ENCODE data around the gene SMARCA2. TPM values are rescaled to one million over a fixed set of nuclear protein-coding genes. Genes with fewer than 3 reads are reported as not detected.

The SMARCA2 gene
- total RNA-seq, 1 donor from 2014 or later: 96.2 TPM

GRCh38 chr9:2127486-2127885 is 112.3 kb downstream of the SMARCA2 start:
- Mint-ChIP-seq H3K27ac (no peak overlapping the region), H3K4me3 (no peak overlapping the region), H3K4me1 (peaks cover 18% of the 10 kb centered on the region), H3K27me3 (ENCODE audit: low read depth) (no peaks in the 10 kb centered on the region), H3K9me3 (no peaks in the 10 kb centered on the region), H3K36me3 (peaks cover 29% of the 10 kb centered on the region)
- no peak for DNase-seq (ENCODE audit: low spot score in 2 of 2, unreplicated experiment in 2 of 2)
- TF ChIP-seq CTCF (IDR thresholded peaks at IDR 0.05; ENCODE audit: unreplicated experiment): no peak

GRCh38 chr9:2128141-2128540 is 113.0 kb downstream of the SMARCA2 start:
- H3K4me1 Mint-ChIP-seq: peaks cover 18% of the 10 kb centered on the region
- H3K27ac Mint-ChIP-seq: no peak overlapping the region
- H3K27me3 Mint-ChIP-seq (ENCODE audit: low read depth): no peaks in the 10 kb centered on the region
- H3K9me3 Mint-ChIP-seq: no peaks in the 10 kb centered on the region
- no peak for DNase-seq (ENCODE audit: low spot score in 2 of 2, unreplicated experiment in 2 of 2)
- no peak for TF ChIP-seq CTCF (IDR thresholded peaks at IDR 0.05; ENCODE audit: unreplicated experiment)
- H3K4me3 Mint-ChIP-seq: no peak overlapping the region
- H3K36me3 Mint-ChIP-seq: peaks cover 28% of the 10 kb centered on the region

GRCh38 chr9:2128618-2129017 is 113.5 kb downstream of the SMARCA2 start:
- Mint-ChIP-seq H3K27ac (peak overlapping the region; percentile 63), H3K27me3 (ENCODE audit: low read depth) (no peaks in the 10 kb centered on the region), H3K36me3 (peaks cover 24% of the 10 kb centered on the region), H3K4me3 (no peak overlapping the region), H3K4me1 (peaks cover 18% of the 10 kb centered on the region), H3K9me3 (no peaks in the 10 kb centered on the region)
- no peak for TF ChIP-seq CTCF (IDR thresholded peaks at IDR 0.05; ENCODE audit: unreplicated experiment)
- DNase-seq (ENCODE audit: low spot score in 2 of 2, unreplicated experiment in 2 of 2): no peak

GRCh38 chr9:2130941-2131340 is 115.8 kb downstream of the SMARCA2 start:
- peaks cover 19% of the 10 kb centered on the region for H3K36me3 Mint-ChIP-seq
- no peak overlapping the region for H3K4me3 Mint-ChIP-seq
- no peak for DNase-seq (ENCODE audit: low spot score in 2 of 2, unreplicated experiment in 2 of 2)
- H3K4me1 Mint-ChIP-seq: peaks cover 15% of the 10 kb centered on the region
- no peak for TF ChIP-seq CTCF (IDR thresholded peaks at IDR 0.05; ENCODE audit: unreplicated experiment)
- peaks cover 4% of the 10 kb centered on the region for H3K9me3 Mint-ChIP-seq
- no peak overlapping the region for H3K27ac Mint-ChIP-seq
- H3K27me3 Mint-ChIP-seq (ENCODE audit: low read depth): no peaks in the 10 kb centered on the region

GRCh38 chr9:2132484-2133082 is 117.4 kb downstream of the SMARCA2 start:
- Mint-ChIP-seq H3K27me3 (ENCODE audit: low read depth) (no peaks in the 10 kb centered on the region), H3K27ac (no peak overlapping the region), H3K4me1 (peaks cover 3% of the 10 kb centered on the region), H3K9me3 (peaks cover 4% of the 10 kb centered on the region), H3K36me3 (peaks cover 26% of the 10 kb centered on the region), H3K4me3 (no peak overlapping the region)
- peak; percentile 69 for TF ChIP-seq CTCF (IDR thresholded peaks at IDR 0.05; ENCODE audit: unreplicated experiment)
- DNase-seq (ENCODE audit: low spot score in 2 of 2, unreplicated experiment in 2 of 2): no peak

- peak overlapping the region; percentile 79 for H3K27ac Mint-ChIP-seq
- TF ChIP-seq CTCF (IDR thresholded peaks at IDR 0.05; ENCODE audit: unreplicated experiment): no peak
- no peak for DNase-seq (ENCODE audit: low spot score in 2 of 2, unreplicated experiment in 2 of 2)
- H3K36me3 Mint-ChIP-seq: peaks cover 31% of the 10 kb centered on the region
- H3K4me3 Mint-ChIP-seq: no peak overlapping the region
- peaks cover 3% of the 10 kb centered on the region for H3K4me1 Mint-ChIP-seq
- H3K9me3 Mint-ChIP-seq: peaks cover 10% of the 10 kb centered on the region
- H3K27me3 Mint-ChIP-seq (ENCODE audit: low read depth): no peaks in the 10 kb centered on the region
Observed at GRCh38 chr9:2134391-2134790, 119.2 kb downstream of the SMARCA2 start.
